Gastrocnemius medialis (tissue), 4 donors: ENCODE results near the gene UMOD.

ENCODE experiments used
- POLR2A ChIP-seq, 2 donors: fragments of 450-650 bp; IDR thresholded peaks; one replicate each; pipeline ENCODE4 v1.6.1; 2017; ENCODE audit warnings: antibody characterized with exemption in 2 of 2, mild to moderate bottlenecking in 2 of 2, moderate library complexity in 2 of 2
- TF ChIP-seq, protein P1 (sequence below), 5 experiments: fragments of 450-650 bp in 3 of 5; fragments of 200-600 bp in 2 of 5; sonication (generic) in 2 of 5; IDR thresholded peaks in 4 of 5; conservative IDR thresholded peaks in 1 of 5; 1 replicate in 4 of 5; 2 replicates in 1 of 5; pipeline ENCODE4 v1.5.1; 2016 to 2019; ENCODE audit warnings: antibody characterized with exemption in 5 of 5, mild to moderate bottlenecking in 3 of 5, moderate library complexity in 3 of 5

GRCh38 chr16:20306401-20306800, 46.1 kb downstream of the UMOD start:
- TF ChIP-seq, protein P1, sequence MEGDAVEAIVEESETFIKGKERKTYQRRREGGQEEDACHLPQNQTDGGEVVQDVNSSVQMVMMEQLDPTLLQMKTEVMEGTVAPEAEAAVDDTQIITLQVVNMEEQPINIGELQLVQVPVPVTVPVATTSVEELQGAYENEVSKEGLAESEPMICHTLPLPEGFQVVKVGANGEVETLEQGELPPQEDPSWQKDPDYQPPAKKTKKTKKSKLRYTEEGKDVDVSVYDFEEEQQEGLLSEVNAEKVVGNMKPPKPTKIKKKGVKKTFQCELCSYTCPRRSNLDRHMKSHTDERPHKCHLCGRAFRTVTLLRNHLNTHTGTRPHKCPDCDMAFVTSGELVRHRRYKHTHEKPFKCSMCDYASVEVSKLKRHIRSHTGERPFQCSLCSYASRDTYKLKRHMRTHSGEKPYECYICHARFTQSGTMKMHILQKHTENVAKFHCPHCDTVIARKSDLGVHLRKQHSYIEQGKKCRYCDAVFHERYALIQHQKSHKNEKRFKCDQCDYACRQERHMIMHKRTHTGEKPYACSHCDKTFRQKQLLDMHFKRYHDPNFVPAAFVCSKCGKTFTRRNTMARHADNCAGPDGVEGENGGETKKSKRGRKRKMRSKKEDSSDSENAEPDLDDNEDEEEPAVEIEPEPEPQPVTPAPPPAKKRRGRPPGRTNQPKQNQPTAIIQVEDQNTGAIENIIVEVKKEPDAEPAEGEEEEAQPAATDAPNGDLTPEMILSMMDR (IDR thresholded peaks at IDR 0.05 in 4 of 5, conservative IDR thresholded peaks at IDR 0.05 in 1 of 5), result no peak
- TF ChIP-seq POLR2A (IDR thresholded peaks at IDR 0.05), result no peak
